GM19035 (cell line): ENCODE measurements around the gene FAM83G.
"Not testable (repeated sequence)": the region's sequence is repeated elsewhere in the genome, so short reads cannot be mapped to it uniquely, and the experiment has no call there.

Experiments used
- ATAC-seq: cut with Tn5 transposase; IDR thresholded peaks from one replicate; pipeline ENCODE4 v1.9.1; 2021; ENCODE audit not compliant: unreplicated experiment

The FAM83G gene

GRCh38 chr17:19004421-19005136 is at the start of gene FAM83G:
Gene FAM83G, minus strand, starts transcription at chr17:19004764. Its CDS starts 723 bp downstream, at chr17:19004041.
- peak; percentile 77 for ATAC-seq

- not testable (repeated sequence) for ATAC-seq
Observed at GRCh38 chr17:19048826-19049225, 44.3 kb upstream of the FAM83G start.

- not testable (repeated sequence) for ATAC-seq
Observed at GRCh38 chr17:19047510-19047909, 42.9 kb upstream of the FAM83G start.

- ATAC-seq = not testable (repeated sequence)
Observed at GRCh38 chr17:19046782-19047375, 42.3 kb upstream of the FAM83G start, which contains the start of gene GRAP. Gene GRAP, minus strand, starts transcription at chr17:19046957. Its CDS starts 31 bp downstream, at chr17:19046926.

- ATAC-seq = not testable (repeated sequence)
Observed at GRCh38 chr17:19044643-19045042, 40.1 kb upstream of the FAM83G start.

- ATAC-seq = not testable (repeated sequence)
Observed at GRCh38 chr17:19043032-19043431, 38.5 kb upstream of the FAM83G start.

GRCh38 chr17:19042369-19042768 is 37.8 kb upstream of the FAM83G start:
- ATAC-seq = not testable (repeated sequence)

GRCh38 chr17:19041871-19042270 is 37.3 kb upstream of the FAM83G start:
- not testable (repeated sequence) for ATAC-seq

- not testable (repeated sequence) for ATAC-seq
Observed at GRCh38 chr17:19040350-19040749, 35.8 kb upstream of the FAM83G start.

- not testable (repeated sequence) for ATAC-seq
Observed at GRCh38 chr17:19038730-19039129, 34.2 kb upstream of the FAM83G start.

- ATAC-seq = not testable (repeated sequence)
Observed at GRCh38 chr17:19038007-19038406, 33.4 kb upstream of the FAM83G start.

GRCh38 chr17:19037547-19037946 is 33.0 kb upstream of the FAM83G start:
- ATAC-seq = not testable (repeated sequence)

GRCh38 chr17:19036186-19036585 is 31.6 kb upstream of the FAM83G start:
- not testable (repeated sequence) for ATAC-seq

- peak; percentile 51 for ATAC-seq
Observed at GRCh38 chr17:19032377-19032988, 27.9 kb upstream of the FAM83G start.

GRCh38 chr17:19031729-19032128 is 27.2 kb upstream of the FAM83G start:
- ATAC-seq = peak; percentile 45

GRCh38 chr17:19030771-19031449 is 26.3 kb upstream of the FAM83G start:
- ATAC-seq = not testable (repeated sequence)

- not testable (repeated sequence) for ATAC-seq
Observed at GRCh38 chr17:19029740-19030139, 25.2 kb upstream of the FAM83G start.

GRCh38 chr17:19028671-19029070 is 24.1 kb upstream of the FAM83G start:
- ATAC-seq = not testable (repeated sequence)

GRCh38 chr17:19024101-19025078 is 19.8 kb upstream of the FAM83G start:
- no peak for ATAC-seq
